Astrocyte (in vitro differentiated cells and primary cell): Measurements from ENCODE around the gene LAMP1.

Experiments
- CTCF ChIP-seq: IDR thresholded peaks from 2 replicates; pipeline ENCODE4 v1.5.1; 2011; ENCODE audit warnings: low read depth, mild to moderate bottlenecking, inconsistent platforms, low read length, moderate library complexity; ENCODE audit not compliant: insufficient read depth
- EZH2 ChIP-seq: IDR thresholded peaks from 2 replicates; pipeline ENCODE4 v1.6.1; 2012; ENCODE audit warnings: mild to moderate bottlenecking, low read length, inconsistent platforms; ENCODE audit not compliant: insufficient read depth

DNA sequence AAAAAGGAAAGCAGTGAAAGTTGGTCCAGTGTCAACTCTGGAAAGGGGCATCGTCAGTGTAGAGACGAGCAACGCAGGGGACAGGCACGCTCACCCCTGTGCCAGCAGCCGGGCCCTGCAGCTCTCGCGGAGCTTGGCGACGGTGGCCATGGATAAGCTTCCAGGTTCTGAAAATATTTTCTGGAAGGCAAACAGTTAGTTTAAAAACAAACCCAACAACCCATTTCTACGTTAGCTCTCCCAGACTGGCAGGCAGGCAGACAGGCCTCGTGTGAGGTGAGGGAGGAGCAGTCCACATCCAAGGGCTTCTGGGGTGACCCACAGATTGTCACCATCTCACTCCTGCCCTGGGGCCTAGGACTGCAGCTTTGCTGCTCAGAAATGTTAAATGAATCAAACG, 27.4 kb downstream of the LAMP1 start:
- TF ChIP-seq CTCF: no peak
- TF ChIP-seq EZH2: no peak
